Large intestine (tissue), 3 donors: Measurements from ENCODE around the gene PYGB. TPM values are rescaled to one million over a fixed set of nuclear protein-coding genes. Genes with fewer than 3 reads are reported as not detected.

Experiments
- DNase-seq, 2 donors: peaks; one replicate each; pipeline versions ENCODE4 v3.0.0 to v3.0.0-alpha.2; 2013
- H3K27ac ChIP-seq: one replicate; pipeline ENCODE4 v1.5.1; 2013; ENCODE audit warnings: low read length
- H3K27me3 ChIP-seq: 2 replicates; pipeline ENCODE4 v1.6.1; 2013; ENCODE audit warnings: low read length; ENCODE audit not compliant: control insufficient read depth, insufficient read depth
- H3K36me3 ChIP-seq: 2 replicates; pipeline ENCODE4 v1.6.1; 2013; ENCODE audit warnings: low read length; ENCODE audit not compliant: control insufficient read depth, insufficient read depth
- H3K4me1 ChIP-seq: one replicate; pipeline ENCODE4 v1.6.1; 2013; ENCODE audit warnings: low read length; ENCODE audit not compliant: control insufficient read depth, insufficient read depth
- H3K4me3 ChIP-seq: one replicate; pipeline ENCODE4 v1.5.1; 2013; ENCODE audit warnings: low read length
- H3K9me3 ChIP-seq: one replicate; pipeline ENCODE4 v1.6.1; 2013; ENCODE audit warnings: mild to moderate bottlenecking, low read depth, low read length, moderate library complexity; ENCODE audit not compliant: control insufficient read depth
- WGBS: methylation state at CpG from one replicate; pipeline ENCODE4 v1.1.5; 2013; ENCODE audit warnings: low lambda C conversion rate; ENCODE audit not compliant: insufficient coverage; 5-methylcytosine and 5-hydroxymethylcytosine counted together
- polyA plus RNA-seq: library from polyadenylated mRNA; unstranded; fragments of 120-200 nt; gene quantifications from one replicate; pipeline ENCODE4 v1.2.1, GENCODE V29; 2013

Gene PYGB
- polyA plus RNA-seq, 1 donor = 35.1 TPM

DNA sequence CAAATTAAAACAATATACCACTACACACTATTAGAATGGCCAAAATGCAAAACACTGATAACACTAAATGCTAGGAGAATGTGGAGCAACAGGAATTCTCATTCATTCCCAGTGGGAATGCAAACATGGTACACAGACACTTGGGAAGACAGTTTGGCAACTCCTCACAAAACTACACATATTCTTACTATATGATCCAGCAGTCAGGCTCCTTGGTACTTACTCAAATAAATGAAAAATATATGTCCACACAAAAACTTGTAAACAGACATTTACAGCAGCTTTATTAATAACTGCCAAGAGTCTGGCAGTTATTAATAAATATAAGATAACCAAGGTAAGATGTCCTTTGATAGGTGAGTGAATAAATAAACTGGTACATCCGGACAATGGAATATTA is 97.8 kb downstream of the PYGB start:
- Histone ChIP-seq H3K27ac (no peak overlapping the region), H3K36me3 (no peaks in the 10 kb centered on the region), H3K4me3 (no peak overlapping the region), H3K4me1 (peaks cover 12% of the 10 kb centered on the region), H3K9me3 (no peaks in the 10 kb centered on the region), H3K27me3 (no peaks in the 10 kb centered on the region)
- DNase-seq = no peak
- no CpG with 5 or more reads among the region's 1 CpG for WGBS

GRCh38 chr20:25346349-25346748 is 98.5 kb downstream of the PYGB start:
- Histone ChIP-seq H3K27ac (no peak overlapping the region), H3K4me1 (peaks cover 7% of the 10 kb centered on the region), H3K4me3 (no peak overlapping the region), H3K27me3 (no peaks in the 10 kb centered on the region), H3K36me3 (no peaks in the 10 kb centered on the region), H3K9me3 (no peaks in the 10 kb centered on the region)
- no peak for DNase-seq
- no CpG with 5 or more reads among the region's 6 CpGs for WGBS

Other genes starting within 250 kb of the PYGB start
- 102 TPM for gene ACSS1, start 189.9 kb upstream of the PYGB start, polyA plus RNA-seq
- gene VSX1, start 165.9 kb upstream of the PYGB start, polyA plus RNA-seq = 0.03 TPM
- 106 TPM for gene ENTPD6, start 52.4 kb upstream of the PYGB start, polyA plus RNA-seq
- 45.8 TPM for gene ABHD12, start 142.8 kb downstream of the PYGB start, polyA plus RNA-seq
- 8.9 TPM for gene GINS1, start 159.6 kb downstream of the PYGB start, polyA plus RNA-seq